K562 (cell line): Measurements from ENCODE around the gene RGL2. TPM values are rescaled to one million over a fixed set of nuclear protein-coding genes. Genes with fewer than 3 reads are reported as not detected.

Source experiments
- CBX8 ChIP-seq: fragments of 200-600 bp; sonication (generic); IDR thresholded peaks from 2 replicates; pipeline ENCODE4 v1.6.1; 2012; ENCODE audit warnings: borderline replicate concordance, mixed run types, low read depth, mild to moderate bottlenecking, moderate library complexity, mixed read lengths, low read length, control low read depth, inconsistent platforms; ENCODE audit not compliant: poor library complexity, severe bottlenecking; ENCODE audit errors: extremely low read depth
- DPF2 ChIP-seq: fragments of 450-650 bp; IDR thresholded peaks from 2 replicates; pipeline ENCODE4 v1.6.1; 2016
- ILF3 ChIP-seq: fragments of 450-650 bp; IDR thresholded peaks from 2 replicates; pipeline ENCODE4 v1.6.1; 2018; ENCODE audit warnings: antibody characterized with exemption, mild to moderate bottlenecking, moderate library complexity, borderline replicate concordance
- LEF1 ChIP-seq: fragments of 450-650 bp; IDR thresholded peaks from 2 replicates; pipeline ENCODE4 v1.6.1; 2016; ENCODE audit warnings: mild to moderate bottlenecking
- MYNN ChIP-seq, 2 experiments: sonication (generic); formaldehyde crosslinking in 1 of 2; IDR thresholded peaks; 2 replicates each; pipeline versions ENCODE4 v1.5.0 to v1.6.1; 2016 to 2020; ENCODE audit warnings: antibody characterized with exemption in 1 of 2, missing genetic modification reagents in 1 of 2
- POLR2AphosphoS5 ChIP-seq: IDR thresholded peaks from 2 replicates; pipeline ENCODE4 v1.6.1; 2011; ENCODE audit warnings: mild to moderate bottlenecking, low read depth, low read length, moderate library complexity; ENCODE audit not compliant: control insufficient read depth, insufficient read depth
- POU5F1 ChIP-seq: fragments of 150-350 bp; IDR thresholded peaks from 2 replicates; pipeline ENCODE4 v1.6.1; 2014; ENCODE audit warnings: borderline replicate concordance, low read length, low read depth, mild to moderate bottlenecking; ENCODE audit not compliant: partially characterized antibody
- SAFB ChIP-seq: fragments of 200-400 bp; formaldehyde crosslinking; IDR thresholded peaks from 2 replicates; pipeline ENCODE4 v1.6.1; 2017; ENCODE audit warnings: low read depth, low read length, borderline replicate concordance
- SOX6 ChIP-seq: fragments of 450-650 bp; IDR thresholded peaks from 2 replicates; pipeline ENCODE4 v1.6.1; 2014; ENCODE audit warnings: mild to moderate bottlenecking
- TFAM ChIP-seq: fragments of 250-450 bp; sonication (Bioruptor Pico); conservative IDR thresholded peaks from 2 replicates; pipeline ENCODE4 v1.5.0; 2021; ENCODE audit warnings: mild to moderate bottlenecking, moderate library complexity
- YBX1 ChIP-seq: fragments of 450-650 bp; IDR thresholded peaks from 2 replicates; pipeline ENCODE4 v1.7.1; 2016; ENCODE audit warnings: mild to moderate bottlenecking
- ZNF668 ChIP-seq: fragments of 250-450 bp; sonication (Bioruptor Pico); IDR thresholded peaks from 2 replicates; pipeline ENCODE4 v1.8.0; 2022; ENCODE audit warnings: mild to moderate bottlenecking, inconsistent platforms
- polyA plus RNA-seq, 8 experiments: library from polyadenylated mRNA; depleted of rRNA in 4 of 8; stranded (reverse) in 5 of 8; unstranded in 3 of 8; fragments of >200 nt; fragmentation: Nextera tagmentation in 2 of 8; fragmentation: Illumina TruSeq in 1 of 8; extraction: Ambion mirVana in 2 of 8; extraction: Trizol in 1 of 8; gene quantifications; 2 replicates each; pipeline versions ENCODE4 v1.2.1 to v1.2.3, GENCODE V29; 2011 to 2014; ENCODE audit warnings: inconsistent platforms in 1 of 8, missing spikeins in 1 of 8
- total RNA-seq, 7 experiments: library from RNA; depleted of rRNA in 6 of 7; stranded (reverse); fragments of >200 nt in 6 of 7; fragmentation: Illumina TruSeq in 2 of 7; extraction: Trizol in 2 of 7; gene quantifications; 2 replicates each; pipeline versions ENCODE4 v1.2.1 to v1.2.3, GENCODE V29; 2011 to 2021; ENCODE audit warnings: low replicate concordance in 1 of 7
- TF ChIP-seq, protein P1 (sequence below): fragments of 450-650 bp; conservative IDR thresholded peaks from 2 replicates; pipeline ENCODE4 v1.6.1; 2016; ENCODE audit warnings: missing genetic modification characterization, low read depth, mild to moderate bottlenecking, control low read depth, missing compliant biosample characterization
- TF ChIP-seq, protein P2 (sequence below): fragments of 250-450 bp; sonication (Bioruptor Pico); IDR thresholded peaks from 2 replicates; pipeline ENCODE4 v1.5.0; 2020; ENCODE audit warnings: mild to moderate bottlenecking
- TF ChIP-seq, protein P3 (sequence below): fragments of 250-450 bp; sonication (Bioruptor Pico); IDR thresholded peaks from 2 replicates; pipeline ENCODE4 v1.6.1; 2021; ENCODE audit warnings: mild to moderate bottlenecking
- TF ChIP-seq, protein P4 (sequence below): sonication (generic); formaldehyde crosslinking; IDR thresholded peaks from 2 replicates; pipeline ENCODE4 v1.8.1; 2023; ENCODE audit warnings: missing genetic modification reagents, mild to moderate bottlenecking, borderline replicate concordance

RGL2 gene
- total and polyA plus RNA-seq, 9 of the 15 experiments (the other 6 are each of a cell fraction or from before 2014, with no cell fraction given) = 1.8 to 57.1 (median 19.5) TPM

DNA sequence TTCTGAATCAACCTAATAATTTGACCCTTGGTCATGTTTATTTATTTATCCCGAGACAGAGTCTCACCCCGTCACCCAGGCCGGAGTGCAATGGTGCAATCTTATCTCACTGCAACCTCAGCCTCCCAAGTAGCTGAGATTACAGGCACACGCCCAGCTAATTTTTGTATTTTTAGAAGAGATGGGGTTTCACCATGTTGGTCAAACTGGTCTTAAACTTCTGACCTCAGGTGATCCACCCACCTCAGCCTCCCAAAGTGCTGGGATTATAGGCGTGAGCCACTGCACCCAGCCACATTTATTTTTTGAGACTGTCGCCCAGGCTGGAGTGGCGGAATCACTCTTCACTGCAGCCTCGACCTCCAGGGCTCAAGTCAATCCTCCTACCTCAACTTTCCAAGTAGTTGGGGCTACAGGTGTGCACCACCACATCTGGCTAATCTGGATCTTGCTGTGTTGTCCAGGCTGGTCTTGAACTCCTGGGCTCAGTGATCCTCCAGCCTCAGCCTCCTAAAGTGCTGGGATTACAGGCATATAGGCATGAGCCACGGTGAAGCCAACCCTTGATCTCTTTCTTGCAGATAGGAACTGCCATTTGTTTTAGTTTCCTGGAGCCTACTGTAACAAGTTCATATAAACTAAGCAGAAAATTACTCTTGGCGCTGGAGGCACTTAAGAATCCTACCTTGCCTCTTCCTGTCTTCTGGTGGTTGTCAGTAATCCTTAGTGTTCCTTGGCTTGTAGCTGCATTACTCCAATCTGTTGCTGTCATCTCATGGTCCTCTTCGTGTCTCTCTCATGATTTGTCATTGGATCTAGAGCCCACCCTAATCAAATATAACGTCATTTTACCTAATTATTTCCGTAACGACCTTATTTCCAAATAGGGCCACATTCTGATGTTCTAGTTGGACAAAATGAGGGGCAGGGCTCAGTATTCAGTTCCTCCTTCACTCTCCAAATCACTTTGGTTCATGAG lies 24.5 kb downstream of the RGL2 start (continued):
- TF ChIP-seq, protein P1, sequence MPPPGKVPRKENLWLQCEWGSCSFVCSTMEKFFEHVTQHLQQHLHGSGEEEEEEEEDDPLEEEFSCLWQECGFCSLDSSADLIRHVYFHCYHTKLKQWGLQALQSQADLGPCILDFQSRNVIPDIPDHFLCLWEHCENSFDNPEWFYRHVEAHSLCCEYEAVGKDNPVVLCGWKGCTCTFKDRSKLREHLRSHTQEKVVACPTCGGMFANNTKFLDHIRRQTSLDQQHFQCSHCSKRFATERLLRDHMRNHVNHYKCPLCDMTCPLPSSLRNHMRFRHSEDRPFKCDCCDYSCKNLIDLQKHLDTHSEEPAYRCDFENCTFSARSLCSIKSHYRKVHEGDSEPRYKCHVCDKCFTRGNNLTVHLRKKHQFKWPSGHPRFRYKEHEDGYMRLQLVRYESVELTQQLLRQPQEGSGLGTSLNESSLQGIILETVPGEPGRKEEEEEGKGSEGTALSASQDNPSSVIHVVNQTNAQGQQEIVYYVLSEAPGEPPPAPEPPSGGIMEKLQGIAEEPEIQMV = no peak
- TF ChIP-seq POLR2AphosphoS5 = peak; percentile 37; the same call in 1 of the 2 replicates
- TF ChIP-seq, protein P2, sequence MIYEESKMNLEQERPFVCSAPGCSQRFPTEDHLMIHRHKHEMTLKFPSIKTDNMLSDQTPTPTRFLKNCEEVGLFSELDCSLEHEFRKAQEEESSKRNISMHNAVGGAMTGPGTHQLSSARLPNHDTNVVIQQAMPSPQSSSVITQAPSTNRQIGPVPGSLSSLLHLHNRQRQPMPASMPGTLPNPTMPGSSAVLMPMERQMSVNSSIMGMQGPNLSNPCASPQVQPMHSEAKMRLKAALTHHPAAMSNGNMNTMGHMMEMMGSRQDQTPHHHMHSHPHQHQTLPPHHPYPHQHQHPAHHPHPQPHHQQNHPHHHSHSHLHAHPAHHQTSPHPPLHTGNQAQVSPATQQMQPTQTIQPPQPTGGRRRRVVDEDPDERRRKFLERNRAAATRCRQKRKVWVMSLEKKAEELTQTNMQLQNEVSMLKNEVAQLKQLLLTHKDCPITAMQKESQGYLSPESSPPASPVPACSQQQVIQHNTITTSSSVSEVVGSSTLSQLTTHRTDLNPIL (CRISPR knock-in tag) = no peak
- no peak for TF ChIP-seq DPF2
- TF ChIP-seq YBX1 = no peak
- TF ChIP-seq, protein P3, sequence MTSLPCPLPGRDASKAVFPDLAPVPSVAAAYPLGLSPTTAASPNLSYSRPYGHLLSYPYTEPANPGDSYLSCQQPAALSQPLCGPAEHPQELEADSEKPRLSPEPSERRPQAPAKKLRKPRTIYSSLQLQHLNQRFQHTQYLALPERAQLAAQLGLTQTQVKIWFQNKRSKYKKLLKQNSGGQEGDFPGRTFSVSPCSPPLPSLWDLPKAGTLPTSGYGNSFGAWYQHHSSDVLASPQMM (CRISPR knock-in tag) = no peak
- TF ChIP-seq ZNF668 (CRISPR knock-in tag) = no peak
- no peak for TF ChIP-seq SAFB
- no peak for TF ChIP-seq MYNN (IDR thresholded peaks at IDR 0.05)
- TF ChIP-seq MYNN (CRISPR knock-in tag; IDR thresholded peaks at IDR 0.05) = no peak
- TF ChIP-seq SOX6 = no peak
- TF ChIP-seq LEF1 = no peak
- TF ChIP-seq POU5F1 = no peak
- TF ChIP-seq, protein P4, sequence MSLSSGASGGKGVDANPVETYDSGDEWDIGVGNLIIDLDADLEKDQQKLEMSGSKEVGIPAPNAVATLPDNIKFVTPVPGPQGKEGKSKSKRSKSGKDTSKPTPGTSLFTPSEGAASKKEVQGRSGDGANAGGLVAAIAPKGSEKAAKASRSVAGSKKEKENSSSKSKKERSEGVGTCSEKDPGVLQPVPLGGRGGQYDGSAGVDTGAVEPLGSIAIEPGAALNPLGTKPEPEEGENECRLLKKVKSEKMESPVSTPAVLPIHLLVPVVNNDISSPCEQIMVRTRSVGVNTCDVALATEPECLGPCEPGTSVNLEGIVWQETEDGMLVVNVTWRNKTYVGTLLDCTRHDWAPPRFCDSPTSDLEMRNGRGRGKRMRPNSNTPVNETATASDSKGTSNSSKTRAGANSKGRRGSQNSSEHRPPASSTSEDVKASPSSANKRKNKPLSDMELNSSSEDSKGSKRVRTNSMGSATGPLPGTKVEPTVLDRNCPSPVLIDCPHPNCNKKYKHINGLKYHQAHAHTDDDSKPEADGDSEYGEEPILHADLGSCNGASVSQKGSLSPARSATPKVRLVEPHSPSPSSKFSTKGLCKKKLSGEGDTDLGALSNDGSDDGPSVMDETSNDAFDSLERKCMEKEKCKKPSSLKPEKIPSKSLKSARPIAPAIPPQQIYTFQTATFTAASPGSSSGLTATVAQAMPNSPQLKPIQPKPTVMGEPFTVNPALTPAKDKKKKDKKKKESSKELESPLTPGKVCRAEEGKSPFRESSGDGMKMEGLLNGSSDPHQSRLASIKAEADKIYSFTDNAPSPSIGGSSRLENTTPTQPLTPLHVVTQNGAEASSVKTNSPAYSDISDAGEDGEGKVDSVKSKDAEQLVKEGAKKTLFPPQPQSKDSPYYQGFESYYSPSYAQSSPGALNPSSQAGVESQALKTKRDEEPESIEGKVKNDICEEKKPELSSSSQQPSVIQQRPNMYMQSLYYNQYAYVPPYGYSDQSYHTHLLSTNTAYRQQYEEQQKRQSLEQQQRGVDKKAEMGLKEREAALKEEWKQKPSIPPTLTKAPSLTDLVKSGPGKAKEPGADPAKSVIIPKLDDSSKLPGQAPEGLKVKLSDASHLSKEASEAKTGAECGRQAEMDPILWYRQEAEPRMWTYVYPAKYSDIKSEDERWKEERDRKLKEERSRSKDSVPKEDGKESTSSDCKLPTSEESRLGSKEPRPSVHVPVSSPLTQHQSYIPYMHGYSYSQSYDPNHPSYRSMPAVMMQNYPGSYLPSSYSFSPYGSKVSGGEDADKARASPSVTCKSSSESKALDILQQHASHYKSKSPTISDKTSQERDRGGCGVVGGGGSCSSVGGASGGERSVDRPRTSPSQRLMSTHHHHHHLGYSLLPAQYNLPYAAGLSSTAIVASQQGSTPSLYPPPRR (CRISPR knock-in tag) = no peak
- TF ChIP-seq CBX8 = no peak
- no peak for TF ChIP-seq TFAM
- no peak for TF ChIP-seq ILF3
